Measurements from ENCODE around the gene CDR2. TPM values are rescaled to one million over a fixed set of nuclear protein-coding genes. Genes with fewer than 3 reads are reported as not detected.

CDR2 gene
- total and polyA plus RNA-seq, 3 donors from 2014 or later, result 56.8 to 133 (median 63.7) TPM

DNA sequence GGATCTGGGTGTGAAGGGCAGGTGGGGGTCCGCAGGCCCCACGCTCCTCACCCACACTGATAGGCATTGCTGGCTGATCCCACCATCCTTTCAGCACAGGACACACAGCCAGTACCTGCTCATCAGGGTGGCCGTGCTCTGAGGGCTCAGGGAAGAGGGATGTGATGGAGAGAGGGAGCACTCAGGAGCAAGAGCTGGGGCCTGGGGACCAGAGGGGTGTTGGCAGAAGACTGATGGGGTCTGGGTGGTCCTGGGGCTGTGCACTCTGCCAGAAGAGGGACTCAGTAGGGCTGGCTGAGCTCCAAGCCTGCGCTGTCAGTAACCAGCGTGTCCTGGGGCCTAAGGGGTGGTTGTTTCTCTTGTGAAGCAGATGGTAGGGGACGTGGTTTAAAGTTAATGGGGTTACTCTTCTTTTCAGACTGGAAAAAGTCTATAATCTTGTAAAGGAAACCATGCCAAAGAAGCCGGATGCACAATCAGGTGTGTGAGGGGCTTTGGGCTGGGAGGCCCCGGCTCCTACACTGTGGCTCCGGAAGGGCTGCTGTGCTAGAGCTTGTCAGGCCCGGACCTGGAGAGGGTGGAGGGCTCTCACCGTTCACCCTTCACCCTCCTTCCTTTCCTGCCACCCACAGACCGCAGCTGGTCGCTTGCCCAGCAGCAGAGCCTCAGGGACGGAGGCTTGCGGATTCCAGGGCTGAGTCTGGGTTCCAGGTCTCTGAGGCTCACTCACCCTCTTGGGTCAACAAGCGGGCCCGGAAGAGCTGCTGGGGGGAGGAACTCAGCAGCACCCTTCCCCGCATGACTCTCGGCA lies 49.4 kb downstream of the CDR2 start:
- no peaks in the 10 kb centered on the region for H3K27me3 ChIP-seq
- intact Hi-C loops (cut with DNase I; ENCODE audit: low total_unique reads), result no loop called here
- no peak for DNase-seq
- no peaks in the 10 kb centered on the region for H3K36me3 ChIP-seq (ENCODE audit: low read depth, missing control alignments)
- no peaks in the 10 kb centered on the region for H3K9me3 ChIP-seq
- WGBS, 2 donors, result 75 to 90% methylated on average over 11 to 19 of the region's 19 CpGs
- H3K4me1 ChIP-seq, result no peaks in the 10 kb centered on the region
- TF ChIP-seq, protein P1, sequence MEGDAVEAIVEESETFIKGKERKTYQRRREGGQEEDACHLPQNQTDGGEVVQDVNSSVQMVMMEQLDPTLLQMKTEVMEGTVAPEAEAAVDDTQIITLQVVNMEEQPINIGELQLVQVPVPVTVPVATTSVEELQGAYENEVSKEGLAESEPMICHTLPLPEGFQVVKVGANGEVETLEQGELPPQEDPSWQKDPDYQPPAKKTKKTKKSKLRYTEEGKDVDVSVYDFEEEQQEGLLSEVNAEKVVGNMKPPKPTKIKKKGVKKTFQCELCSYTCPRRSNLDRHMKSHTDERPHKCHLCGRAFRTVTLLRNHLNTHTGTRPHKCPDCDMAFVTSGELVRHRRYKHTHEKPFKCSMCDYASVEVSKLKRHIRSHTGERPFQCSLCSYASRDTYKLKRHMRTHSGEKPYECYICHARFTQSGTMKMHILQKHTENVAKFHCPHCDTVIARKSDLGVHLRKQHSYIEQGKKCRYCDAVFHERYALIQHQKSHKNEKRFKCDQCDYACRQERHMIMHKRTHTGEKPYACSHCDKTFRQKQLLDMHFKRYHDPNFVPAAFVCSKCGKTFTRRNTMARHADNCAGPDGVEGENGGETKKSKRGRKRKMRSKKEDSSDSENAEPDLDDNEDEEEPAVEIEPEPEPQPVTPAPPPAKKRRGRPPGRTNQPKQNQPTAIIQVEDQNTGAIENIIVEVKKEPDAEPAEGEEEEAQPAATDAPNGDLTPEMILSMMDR (IDR thresholded peaks at IDR 0.05), result no peak
- no peak for TF ChIP-seq POLR2A (IDR thresholded peaks at IDR 0.05)
- no peak overlapping the region for H3K4me3 ChIP-seq
- no peak overlapping the region for H3K27ac ChIP-seq

DNA sequence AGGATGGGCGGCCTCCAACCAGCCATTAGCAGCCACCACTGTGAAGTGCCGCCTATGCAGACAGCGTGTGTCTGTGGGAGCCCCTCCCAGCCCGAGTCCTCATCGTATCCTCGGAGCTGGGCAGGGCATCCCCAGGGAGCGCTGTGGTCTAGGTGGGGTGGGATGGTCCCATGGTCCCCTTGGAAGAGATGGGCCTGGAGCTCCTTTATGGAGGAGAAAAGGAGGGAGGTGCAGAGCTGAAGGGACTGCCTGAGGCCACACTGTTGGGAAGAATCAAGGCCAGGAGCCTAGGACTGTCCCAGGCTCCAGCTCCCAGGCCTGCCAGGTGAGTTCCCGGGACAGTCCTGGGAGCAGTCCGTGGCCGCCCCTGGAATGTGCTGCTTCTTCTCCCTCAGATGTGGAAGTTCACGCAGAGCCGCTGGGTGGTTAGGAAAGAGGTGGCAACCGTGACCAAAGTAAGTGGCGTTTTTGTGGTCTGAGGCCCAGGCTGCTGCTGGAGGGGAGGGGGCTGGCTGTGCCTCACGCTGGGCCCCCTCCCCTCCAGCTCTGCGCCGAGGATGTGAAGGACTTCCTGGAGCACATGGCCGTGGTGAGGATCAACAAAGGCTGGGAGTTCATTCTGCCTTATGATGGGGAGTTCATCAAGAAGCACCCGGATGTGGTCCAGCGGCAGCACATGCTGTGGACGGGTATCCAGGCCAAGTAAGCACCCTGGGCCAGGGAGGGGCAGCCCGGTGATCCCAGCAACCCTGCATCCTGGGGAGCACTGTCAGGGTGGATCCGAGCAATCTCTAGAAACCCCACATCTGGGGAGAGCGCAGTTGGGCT lies 50.2 kb downstream of the CDR2 start:
- 91 to 93% methylated on average over 5 to 24 of the region's 24 CpGs for WGBS, 2 donors
- H3K36me3 ChIP-seq (ENCODE audit: low read depth, missing control alignments), result no peaks in the 10 kb centered on the region

DNA sequence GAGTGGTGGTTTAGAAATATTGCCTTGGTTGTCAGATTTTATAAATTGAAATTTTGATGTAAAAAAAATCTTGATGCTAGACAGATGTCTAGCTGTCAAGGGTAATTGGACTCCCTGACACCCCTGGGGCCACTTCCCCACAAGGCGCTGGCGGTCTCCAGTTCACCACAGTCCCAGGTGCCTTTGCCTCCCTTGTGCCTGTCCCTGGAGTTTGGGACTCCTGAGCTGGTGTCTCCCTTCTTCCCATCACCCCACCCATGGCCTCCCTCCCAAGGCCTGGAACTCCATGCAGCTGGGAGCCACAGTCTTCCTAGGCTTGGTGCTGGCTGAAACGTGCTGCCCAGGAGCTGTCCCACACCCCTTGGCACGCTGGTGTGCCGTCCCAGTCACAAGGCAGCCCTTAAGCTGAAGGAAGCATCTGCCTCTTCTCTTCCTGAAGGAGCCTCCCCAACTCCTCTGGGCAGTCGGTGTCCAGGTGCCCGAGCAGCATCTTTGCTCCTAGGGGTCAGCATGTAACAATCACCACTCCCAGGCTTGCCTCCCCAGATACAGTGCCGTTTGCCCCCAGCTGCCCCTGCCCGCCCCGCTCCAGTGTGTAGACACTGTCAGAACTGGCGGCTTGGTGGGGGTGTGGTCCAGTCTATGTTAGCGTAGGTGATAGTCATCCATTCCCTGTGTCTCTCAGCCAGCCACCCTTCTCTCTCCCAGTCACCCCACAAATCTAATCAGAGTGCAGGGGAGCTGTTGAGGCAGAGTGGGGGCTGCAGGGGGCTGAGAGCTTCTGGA lies 51.1 kb downstream of the CDR2 start:
- Histone ChIP-seq H3K27ac (no peak overlapping the region), H3K27me3 (no peaks in the 10 kb centered on the region), H3K4me3 (no peak overlapping the region), H3K4me1 (no peaks in the 10 kb centered on the region), H3K36me3 (ENCODE audit: low read depth, missing control alignments) (no peaks in the 10 kb centered on the region), H3K9me3 (no peaks in the 10 kb centered on the region)
- no peak for TF ChIP-seq POLR2A (IDR thresholded peaks at IDR 0.05)
- TF ChIP-seq, protein P1 (IDR thresholded peaks at IDR 0.05), result no peak
- no peak for DNase-seq
- intact Hi-C loops (cut with DNase I; ENCODE audit: low total_unique reads), result no loop called here
- WGBS, 2 donors, result 87 to 92% methylated on average over 11 to 12 of the region's 12 CpGs

More for the DNA sequence above, 50.2 kb downstream of the CDR2 start:
- Histone ChIP-seq H3K27me3 (no peaks in the 10 kb centered on the region), H3K9me3 (no peaks in the 10 kb centered on the region), H3K4me3 (no peak overlapping the region), H3K4me1 (no peaks in the 10 kb centered on the region), H3K27ac (no peak overlapping the region)
- DNase-seq, result no peak
- TF ChIP-seq, protein P1 (IDR thresholded peaks at IDR 0.05), result no peak
- TF ChIP-seq POLR2A (IDR thresholded peaks at IDR 0.05), result no peak
- intact Hi-C loops (cut with DNase I; ENCODE audit: low total_unique reads), result no loop called here

DNA sequence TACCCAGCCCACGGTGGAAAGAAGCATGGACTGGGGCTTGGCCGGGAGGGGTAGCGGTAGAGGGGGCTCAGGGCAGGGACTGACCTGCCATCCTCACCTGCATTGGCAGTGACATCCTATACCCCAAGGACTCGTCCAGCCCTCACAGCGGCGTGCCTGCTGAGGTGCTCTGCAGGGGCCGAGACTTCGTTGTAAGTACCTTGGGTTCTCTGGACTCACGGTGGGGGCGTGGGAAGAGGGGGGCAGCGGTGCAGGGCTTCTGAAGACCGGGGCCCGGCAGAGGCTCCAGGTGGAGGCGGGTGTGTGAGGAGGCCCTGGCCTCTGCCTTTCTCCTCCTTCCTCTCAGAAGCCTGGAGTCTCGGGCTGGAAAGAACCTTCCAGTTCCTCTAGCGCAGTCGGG lies 51.7 kb downstream of the CDR2 start:
- H3K27ac ChIP-seq, result no peak overlapping the region
- no peaks in the 10 kb centered on the region for H3K27me3 ChIP-seq
- DNase-seq, result no peak
- H3K4me1 ChIP-seq, result no peaks in the 10 kb centered on the region
- no peaks in the 10 kb centered on the region for H3K36me3 ChIP-seq (ENCODE audit: low read depth, missing control alignments)
- no peaks in the 10 kb centered on the region for H3K9me3 ChIP-seq
- no peak overlapping the region for H3K4me3 ChIP-seq
- WGBS, 2 donors, result 94 to 96% methylated on average over 17 of the region's 17 CpGs
- intact Hi-C loops (cut with DNase I; ENCODE audit: low total_unique reads), result no loop called here
- TF ChIP-seq, protein P1 (IDR thresholded peaks at IDR 0.05), result no peak
